Measurements from ENCODE around the gene LGR4.
"Not testable (repeated sequence)": the region's sequence is repeated elsewhere in the genome, so short reads cannot be mapped to it uniquely, and the experiment has no call there.

The LGR4 gene

GRCh38 chr11:27472398-27473016, at the start of gene LGR4:
Gene LGR4 (minus strand): TSS chr11:27472790. CDS start chr11:27472302, 488 bp downstream.
- DNase-seq (ENCODE audit: low spot score) = peak; percentile 96

- no peak for DNase-seq (ENCODE audit: low spot score)
Measured at GRCh38 chr11:27520226-27520625, 47.6 kb upstream of the LGR4 start.

GRCh38 chr11:27518518-27518917, 45.9 kb upstream of the LGR4 start:
- DNase-seq (ENCODE audit: low spot score) = no peak

GRCh38 chr11:27517490-27517889, 44.9 kb upstream of the LGR4 start:
- not testable (repeated sequence) for DNase-seq (ENCODE audit: low spot score)

- no peak for DNase-seq (ENCODE audit: low spot score)
Measured at GRCh38 chr11:27514558-27514957, 42.0 kb upstream of the LGR4 start.

- DNase-seq (ENCODE audit: low spot score) = no peak
Measured at GRCh38 chr11:27514076-27514475, 41.5 kb upstream of the LGR4 start.

- no peak for DNase-seq (ENCODE audit: low spot score)
Measured at GRCh38 chr11:27513389-27513788, 40.8 kb upstream of the LGR4 start.

GRCh38 chr11:27512238-27512637, 39.6 kb upstream of the LGR4 start:
- DNase-seq (ENCODE audit: low spot score) = no peak

- DNase-seq (ENCODE audit: low spot score) = no peak
Measured at GRCh38 chr11:27509908-27510307, 37.3 kb upstream of the LGR4 start.

GRCh38 chr11:27507557-27508322, 35.1 kb upstream of the LGR4 start:
- DNase-seq (ENCODE audit: low spot score) = no peak

- DNase-seq (ENCODE audit: low spot score) = peak; percentile 95
Measured at GRCh38 chr11:27506200-27507182, 33.9 kb upstream of the LGR4 start, which contains the start of gene LIN7C. Gene LIN7C (minus strand): TSS chr11:27506769. CDS start chr11:27506752, 17 bp downstream.

GRCh38 chr11:27505781-27506180, 33.2 kb upstream of the LGR4 start:
- no peak for DNase-seq (ENCODE audit: low spot score)

GRCh38 chr11:27504205-27504604, 31.6 kb upstream of the LGR4 start:
- no peak for DNase-seq (ENCODE audit: low spot score)

- DNase-seq (ENCODE audit: low spot score) = no peak
Measured at GRCh38 chr11:27501100-27501499, 28.5 kb upstream of the LGR4 start.

- DNase-seq (ENCODE audit: low spot score) = no peak
Measured at GRCh38 chr11:27497911-27498310, 25.3 kb upstream of the LGR4 start.

- DNase-seq (ENCODE audit: low spot score) = peak; percentile 64
Measured at GRCh38 chr11:27497284-27497866, 24.8 kb upstream of the LGR4 start.

GRCh38 chr11:27496461-27496860, 23.9 kb upstream of the LGR4 start:
- no peak for DNase-seq (ENCODE audit: low spot score)

- DNase-seq (ENCODE audit: low spot score) = no peak
Measured at GRCh38 chr11:27495710-27496300, 23.2 kb upstream of the LGR4 start.

GRCh38 chr11:27489092-27489491, 16.5 kb upstream of the LGR4 start:
- no peak for DNase-seq (ENCODE audit: low spot score)

GRCh38 chr11:27487706-27488105, 15.1 kb upstream of the LGR4 start:
- no peak for DNase-seq (ENCODE audit: low spot score)

GRCh38 chr11:27485930-27486773, 13.6 kb upstream of the LGR4 start:
- DNase-seq (ENCODE audit: low spot score) = peak; percentile 87

Data from pons (tissue), 1 donor.